Activated CD4-positive, alpha-beta memory T cell treated with anti-CD3 and anti-CD28 coated beads, Interleukin-2, amount 10 ng/mL, durations not matched to agents 7 days and 5 days (primary cell): ENCODE measurements around the gene COMMD1. TPM values are rescaled to one million over a fixed set of nuclear protein-coding genes. Genes with fewer than 3 reads are reported as not detected.

Experiments
- CTCF ChIA-PET: fragments of 350-600 bp; sonication (Branson Sonifier 250); formaldehyde crosslinking; loops from one replicate; lab custom pipeline; 2021; ENCODE audit warnings: antibody characterized with exemption, inconsistent platforms; lab: Charles Lee
- POLR2A ChIA-PET: fragments of 350-600 bp; sonication (Branson Sonifier 250); formaldehyde crosslinking; loops from one replicate; lab custom pipeline; 2021; ENCODE audit warnings: antibody characterized with exemption; lab: Charles Lee
- DNase-seq: peaks from one replicate; pipeline ENCODE4 v3.0.0-alpha.2; 2020
- H3K27ac Mint-ChIP-seq: one replicate; pipeline ENCODE4 v1.8.0; 2021; ENCODE audit warnings: mild to moderate bottlenecking, mixed read lengths
- H3K27me3 Mint-ChIP-seq: one replicate; pipeline ENCODE4 v1.8.0; 2021; ENCODE audit warnings: mixed read lengths
- H3K36me3 Mint-ChIP-seq: one replicate; pipeline ENCODE4 v1.8.0; 2021; ENCODE audit warnings: low read depth, mixed read lengths
- H3K4me1 Mint-ChIP-seq: one replicate; pipeline ENCODE4 v1.8.0; 2021; ENCODE audit warnings: mixed read lengths
- H3K4me3 Mint-ChIP-seq: one replicate; pipeline ENCODE4 v1.8.0; 2021; ENCODE audit warnings: mild to moderate bottlenecking, mixed read lengths
- H3K9me3 Mint-ChIP-seq: one replicate; pipeline ENCODE4 v1.8.0; 2021; ENCODE audit warnings: mixed read lengths
- total RNA-seq, 2 experiments: library from RNA; stranded (reverse); gene quantifications; one replicate each; pipeline ENCODE4 v1.2.3, GENCODE V29; 2021

The COMMD1 gene
- total RNA-seq, 2 experiments from 2014 or later: 25.4 to 26.9 TPM

- ChIA-PET POLR2A (no interaction called here), CTCF (interaction anchor here (1.7 kb wide), 1 partner anchor 221 kb away, joined by 3 read pairs; no protein-coding TSS in a partner anchor)
- no peak overlapping the region for H3K27ac Mint-ChIP-seq
Observed at GRCh38 chr2:62181843-62182242, 276.4 kb downstream of the COMMD1 start.

GRCh38 chr2:62184512-62185230 is 279.2 kb downstream of the COMMD1 start:
- DNase-seq: no peak
- no peaks in the 10 kb centered on the region for H3K4me1 Mint-ChIP-seq
- H3K27me3 Mint-ChIP-seq: peaks cover 5% of the 10 kb centered on the region
- H3K4me3 Mint-ChIP-seq: no peak overlapping the region
- CTCF ChIA-PET: no interaction called here
- no peak overlapping the region for H3K27ac Mint-ChIP-seq
- no peaks in the 10 kb centered on the region for H3K9me3 Mint-ChIP-seq
- H3K36me3 Mint-ChIP-seq: no peaks in the 10 kb centered on the region
- POLR2A ChIA-PET: interaction anchor here (1.1 kb wide), 2 partner anchors 11 to 155 kb away, joined by 3 to 5 read pairs; partner anchors contain the start of gene B3GNT2

More at GRCh38 chr2:62181843-62182242, 276.4 kb downstream of the COMMD1 start:
- DNase-seq: no peak
- peaks cover 1% of the 10 kb centered on the region for H3K27me3 Mint-ChIP-seq
- H3K9me3 Mint-ChIP-seq: no peaks in the 10 kb centered on the region
- H3K4me1 Mint-ChIP-seq: no peaks in the 10 kb centered on the region
- H3K36me3 Mint-ChIP-seq: no peaks in the 10 kb centered on the region
- no peak overlapping the region for H3K4me3 Mint-ChIP-seq

Other genes starting within 250 kb of the COMMD1 start
- gene FAM161A, start 51.6 kb upstream of the COMMD1 start, total RNA-seq: 1 to 10 TPM; 2.5 TPM
- 100 to 1,000 TPM; 145 to 151 TPM for gene CCT4, start 17.0 kb upstream of the COMMD1 start, total RNA-seq